ENCODE data around the gene EGF.
A peak's percentile ranks its signal among the peaks of the same experiment; 100 is the strongest.
"Not testable (repeated sequence)": the region's sequence is repeated elsewhere in the genome, so short reads cannot be mapped to it uniquely, and the experiment has no call there.

EGF gene

DNA sequence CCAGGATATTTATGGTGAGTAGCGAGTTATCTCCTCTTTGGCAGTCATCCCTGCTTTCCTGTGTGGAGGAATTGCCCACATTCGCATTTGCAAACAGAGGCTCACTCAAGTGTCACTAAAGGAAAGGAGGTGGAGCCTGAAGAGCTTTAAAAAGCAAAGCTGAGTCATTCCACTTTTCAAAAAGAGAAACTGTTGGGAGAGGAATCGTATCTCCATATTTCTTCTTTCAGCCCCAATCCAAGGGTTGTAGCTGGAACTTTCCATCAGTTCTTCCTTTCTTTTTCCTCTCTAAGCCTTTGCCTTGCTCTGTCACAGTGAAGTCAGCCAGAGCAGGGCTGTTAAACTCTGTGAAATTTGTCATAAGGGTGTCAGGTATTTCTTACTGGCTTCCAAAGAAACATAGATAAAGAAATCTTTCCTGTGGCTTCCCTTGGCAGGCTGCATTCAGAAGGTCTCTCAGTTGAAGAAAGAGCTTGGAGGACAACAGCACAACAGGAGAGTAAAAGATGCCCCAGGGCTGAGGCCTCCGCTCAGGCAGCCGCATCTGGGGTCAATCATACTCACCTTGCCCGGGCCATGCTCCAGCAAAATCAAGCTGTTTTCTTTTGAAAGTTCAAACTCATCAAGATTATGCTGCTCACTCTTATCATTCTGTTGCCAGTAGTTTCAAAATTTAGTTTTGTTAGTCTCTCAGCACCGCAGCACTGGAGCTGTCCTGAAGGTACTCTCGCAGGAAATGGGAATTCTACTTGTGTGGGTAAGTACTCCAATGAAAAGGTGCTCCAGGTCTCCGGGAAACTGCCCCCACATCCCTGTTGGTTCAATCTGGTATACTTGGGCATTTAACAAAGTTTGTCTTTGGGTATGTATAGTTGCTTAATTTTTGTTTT is at the start of gene EGF:
TSS of gene EGF (plus strand) at position 178 of the 890 bp plus-strand sequence. CDS start at position 631, 453 bp downstream.
- peaks cover 39% of the 10 kb centered on the region for H3K4me1 ChIP-seq (ENCODE audit: insufficient read depth, low read length)
- no peaks in the 10 kb centered on the region for H3K9me3 ChIP-seq (ENCODE audit: insufficient read depth, low read depth, low read length)
- peak within 1 kb of the TSS; percentile 52; the same call in 1 of the 2 replicates for H3K9ac ChIP-seq (ENCODE audit: low read depth, low read length)
- H3K36me3 ChIP-seq (ENCODE audit: insufficient read depth, low read depth, low read length), result no peaks in the 10 kb centered on the region
- H3K27ac ChIP-seq (ENCODE audit: low read length), result peak within 1 kb of the TSS; percentile 16
- peak within 1 kb of the TSS; percentile 41 for H3K4me3 ChIP-seq (ENCODE audit: low read length)
- no peaks in the 10 kb centered on the region for H3K27me3 ChIP-seq (ENCODE audit: insufficient read depth, low read length)

DNA sequence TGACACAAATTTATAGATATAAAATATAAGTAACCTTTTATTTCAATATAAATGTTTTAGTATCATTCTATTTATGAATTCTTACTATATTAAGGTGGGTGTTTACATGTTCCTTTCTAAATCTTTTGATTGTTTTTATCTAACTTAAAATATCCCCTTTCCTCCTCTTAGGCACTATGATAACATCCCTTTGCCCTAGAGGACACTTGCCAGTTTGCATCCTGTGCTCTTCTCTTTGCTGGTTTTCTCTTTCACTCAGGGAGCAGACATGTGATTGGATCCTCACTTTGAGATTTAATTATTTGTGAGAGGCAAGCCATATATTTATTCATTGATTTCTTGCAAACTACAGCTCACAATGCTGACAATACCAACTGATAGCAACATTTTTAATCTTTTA is 48.5 kb upstream of the EGF start:
- Histone ChIP-seq H3K9ac (ENCODE audit: low read depth, low read length) (no peak overlapping the region), H3K36me3 (ENCODE audit: insufficient read depth, low read depth, low read length) (no peaks in the 10 kb centered on the region), H3K27me3 (ENCODE audit: insufficient read depth, low read length) (no peaks in the 10 kb centered on the region), H3K4me1 (ENCODE audit: insufficient read depth, low read length) (no peaks in the 10 kb centered on the region), H3K4me3 (ENCODE audit: low read length) (no peak overlapping the region), H3K27ac (ENCODE audit: low read length) (no peak overlapping the region), H3K9me3 (ENCODE audit: insufficient read depth, low read depth, low read length) (peaks cover 5% of the 10 kb centered on the region; the same call in 1 of the 2 replicates)

DNA sequence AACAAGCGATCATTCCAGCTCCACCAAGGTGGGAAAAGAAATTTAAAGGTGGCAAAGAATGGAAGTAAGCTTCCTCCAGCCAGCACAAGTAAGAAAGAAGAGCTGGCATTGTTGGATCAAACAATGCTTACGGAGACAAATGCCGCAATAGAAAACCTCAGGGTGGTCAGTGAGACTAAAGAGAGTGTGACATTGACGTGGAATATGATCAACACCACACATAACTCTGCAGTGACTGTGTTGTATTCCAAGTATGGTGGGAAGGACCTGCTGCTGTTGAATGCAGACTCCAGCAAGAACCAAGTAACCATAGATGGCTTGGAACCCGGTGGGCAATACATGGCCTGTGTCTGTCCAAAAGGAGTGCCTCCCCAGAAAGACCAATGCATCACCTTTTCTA is 42.6 kb upstream of the EGF start:
- Histone ChIP-seq H3K9me3 (ENCODE audit: insufficient read depth, low read depth, low read length) (no peaks in the 10 kb centered on the region), H3K4me1 (ENCODE audit: insufficient read depth, low read length) (no peaks in the 10 kb centered on the region), H3K9ac (ENCODE audit: low read depth, low read length) (no peak overlapping the region), H3K36me3 (ENCODE audit: insufficient read depth, low read depth, low read length) (no peaks in the 10 kb centered on the region), H3K27ac (ENCODE audit: low read length) (no peak overlapping the region), H3K4me3 (ENCODE audit: low read length) (no peak overlapping the region), H3K27me3 (ENCODE audit: insufficient read depth, low read length) (no peaks in the 10 kb centered on the region)

DNA sequence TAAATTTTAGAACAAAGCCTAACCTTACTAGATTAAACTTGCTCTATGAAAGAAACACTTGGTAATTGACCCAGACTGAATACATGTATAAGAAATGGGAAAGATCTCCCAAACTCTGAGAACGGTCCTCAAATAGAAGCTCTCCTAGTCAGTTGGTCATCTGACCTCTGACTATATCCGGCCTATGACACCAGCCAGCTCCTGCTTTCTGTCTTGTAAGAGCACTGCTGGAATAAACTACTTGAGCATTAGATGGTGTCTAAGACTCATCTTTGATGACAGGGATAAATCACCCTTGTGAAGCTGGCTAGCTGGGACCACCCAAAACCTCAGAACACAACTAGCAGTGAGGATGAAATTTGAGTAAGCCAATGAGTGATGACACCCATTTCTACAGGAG is 40.6 kb upstream of the EGF start:
- Histone ChIP-seq H3K27me3 (ENCODE audit: insufficient read depth, low read length) (no peaks in the 10 kb centered on the region), H3K27ac (ENCODE audit: low read length) (no peak overlapping the region), H3K4me1 (ENCODE audit: insufficient read depth, low read length) (no peaks in the 10 kb centered on the region), H3K4me3 (ENCODE audit: low read length) (no peak overlapping the region), H3K36me3 (ENCODE audit: insufficient read depth, low read depth, low read length) (no peaks in the 10 kb centered on the region), H3K9me3 (ENCODE audit: insufficient read depth, low read depth, low read length) (no peaks in the 10 kb centered on the region), H3K9ac (ENCODE audit: low read depth, low read length) (no peak overlapping the region)

DNA sequence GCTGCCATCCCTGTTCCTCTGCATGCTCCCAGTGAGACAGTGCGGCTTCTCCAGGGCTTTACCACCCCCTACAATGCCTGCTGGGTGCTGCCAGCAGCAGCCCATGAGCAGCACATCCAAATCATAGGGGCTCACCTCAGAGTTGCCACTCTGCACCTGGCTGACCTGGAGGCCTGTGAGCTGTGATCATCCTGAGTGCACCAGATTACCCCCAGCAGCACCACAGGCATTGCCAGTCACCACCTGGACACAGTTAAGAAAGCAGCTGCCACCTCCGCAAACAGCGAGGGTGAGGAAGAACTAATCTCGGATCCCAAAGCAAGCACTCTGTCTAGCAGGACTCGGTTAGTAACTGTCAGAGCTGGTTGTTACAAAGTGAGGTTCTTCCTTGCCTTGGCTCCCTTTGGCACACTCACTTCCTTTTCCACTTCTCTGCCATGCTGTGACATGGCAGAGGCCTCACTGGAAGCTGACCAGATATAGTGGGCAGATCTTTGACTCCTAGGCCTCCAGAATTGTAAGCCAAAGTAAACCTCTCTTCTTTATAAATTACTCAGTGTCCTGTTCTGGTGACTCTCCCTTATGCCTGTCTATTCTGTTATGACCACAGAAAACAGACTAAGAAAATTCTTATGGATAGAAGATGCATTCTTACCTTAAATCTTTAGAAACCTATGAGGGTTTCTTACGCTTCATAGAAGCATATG is 39.6 kb upstream of the EGF start:
- Histone ChIP-seq H3K27me3 (ENCODE audit: insufficient read depth, low read length) (no peaks in the 10 kb centered on the region), H3K27ac (ENCODE audit: low read length) (no peak overlapping the region), H3K36me3 (ENCODE audit: insufficient read depth, low read depth, low read length) (no peaks in the 10 kb centered on the region), H3K4me3 (ENCODE audit: low read length) (no peak overlapping the region), H3K4me1 (ENCODE audit: insufficient read depth, low read length) (no peaks in the 10 kb centered on the region), H3K9me3 (ENCODE audit: insufficient read depth, low read depth, low read length) (no peaks in the 10 kb centered on the region), H3K9ac (ENCODE audit: low read depth, low read length) (no peak overlapping the region)

DNA sequence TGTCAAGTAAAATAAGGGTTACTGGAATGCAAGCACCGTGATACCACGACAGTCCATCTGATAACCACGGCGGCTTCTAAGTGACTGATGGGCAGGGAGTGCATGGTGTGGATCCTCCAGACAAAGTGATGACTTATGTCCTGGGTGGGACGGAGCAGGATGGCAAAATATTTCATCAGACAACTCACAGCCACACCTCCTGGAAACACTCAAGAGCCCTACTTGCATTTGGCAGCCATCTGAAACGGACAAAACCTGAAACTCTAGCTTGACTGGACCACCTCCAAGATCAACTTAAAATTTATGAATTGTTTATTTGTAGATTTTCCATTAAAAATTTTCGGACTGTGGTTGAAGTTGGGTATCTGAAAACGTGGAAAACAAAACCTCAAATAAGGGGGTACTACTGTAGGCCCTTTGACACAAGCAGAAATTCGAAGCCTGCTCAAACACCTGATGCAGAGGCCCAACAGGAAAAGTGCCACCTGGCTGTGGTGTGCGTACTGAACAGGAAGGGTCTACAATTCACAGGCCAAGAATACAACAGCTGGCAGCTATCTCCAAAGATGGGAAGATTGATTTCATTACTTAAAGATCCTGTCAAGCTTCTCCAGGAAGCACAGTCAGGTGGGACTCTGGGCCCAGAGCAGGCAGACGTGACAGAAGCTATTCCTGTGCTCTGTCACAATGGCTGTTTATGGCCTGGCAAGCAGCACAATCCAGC is 38.7 kb upstream of the EGF start:
- no peak overlapping the region for H3K4me3 ChIP-seq (ENCODE audit: low read length)
- H3K4me1 ChIP-seq (ENCODE audit: insufficient read depth, low read length), result no peaks in the 10 kb centered on the region
- H3K9me3 ChIP-seq (ENCODE audit: insufficient read depth, low read depth, low read length), result no peaks in the 10 kb centered on the region
- H3K36me3 ChIP-seq (ENCODE audit: insufficient read depth, low read depth, low read length), result no peaks in the 10 kb centered on the region
- H3K9ac ChIP-seq (ENCODE audit: low read depth, low read length), result no peak overlapping the region
- no peaks in the 10 kb centered on the region for H3K27me3 ChIP-seq (ENCODE audit: insufficient read depth, low read length)
- no peak overlapping the region for H3K27ac ChIP-seq (ENCODE audit: low read length)

DNA sequence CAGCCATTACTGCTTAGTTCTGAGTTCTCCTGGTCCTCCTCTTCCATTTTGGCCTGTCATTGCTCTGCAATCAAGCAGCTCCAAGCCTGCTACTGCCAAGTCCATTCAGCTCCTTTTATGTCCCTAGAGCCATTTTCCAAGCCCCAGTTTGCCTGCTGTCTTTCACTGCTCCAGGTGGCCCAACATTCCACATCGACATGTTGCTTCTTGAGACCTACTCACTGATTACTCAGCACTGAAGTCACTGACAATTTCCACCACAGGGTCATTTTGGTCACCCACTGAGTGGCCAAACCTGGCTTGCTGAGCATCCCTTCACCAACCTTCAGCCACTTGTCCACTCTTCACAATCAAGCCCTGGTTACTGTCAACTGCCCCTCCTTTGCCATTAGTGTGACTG is 37.6 kb upstream of the EGF start:
- Histone ChIP-seq H3K27ac (ENCODE audit: low read length) (no peak overlapping the region), H3K4me1 (ENCODE audit: insufficient read depth, low read length) (no peaks in the 10 kb centered on the region), H3K9me3 (ENCODE audit: insufficient read depth, low read depth, low read length) (no peaks in the 10 kb centered on the region), H3K4me3 (ENCODE audit: low read length) (no peak overlapping the region), H3K27me3 (ENCODE audit: insufficient read depth, low read length) (no peaks in the 10 kb centered on the region), H3K36me3 (ENCODE audit: insufficient read depth, low read depth, low read length) (no peaks in the 10 kb centered on the region), H3K9ac (ENCODE audit: low read depth, low read length) (no peak overlapping the region)

DNA sequence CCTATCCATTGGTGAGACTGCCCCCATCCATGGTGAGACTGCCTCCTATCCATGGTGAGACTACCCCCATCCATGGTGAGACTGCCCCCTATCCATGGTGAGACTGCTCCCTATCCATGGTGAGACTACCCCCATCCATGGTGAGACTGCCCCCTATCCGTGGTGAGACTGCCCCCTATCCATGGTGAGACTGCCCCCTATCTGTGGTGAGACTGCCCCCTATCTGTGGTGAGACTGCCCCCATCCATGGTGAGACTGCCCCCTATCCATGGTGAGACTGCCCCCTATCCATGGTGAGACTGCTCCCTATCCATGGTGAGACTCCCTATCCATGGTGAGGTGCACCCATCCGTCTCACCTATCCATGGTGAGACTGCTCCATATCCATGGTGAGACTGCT is 37.1 kb upstream of the EGF start:
- not testable (repeated sequence) for H3K4me1 ChIP-seq (ENCODE audit: insufficient read depth, low read length); H3K27ac ChIP-seq (ENCODE audit: low read length); H3K27me3 ChIP-seq (ENCODE audit: insufficient read depth, low read length); H3K4me3 ChIP-seq (ENCODE audit: low read length); H3K9me3 ChIP-seq (ENCODE audit: insufficient read depth, low read depth, low read length); H3K36me3 ChIP-seq (ENCODE audit: insufficient read depth, low read depth, low read length); H3K9ac ChIP-seq (ENCODE audit: low read depth, low read length)

DNA sequence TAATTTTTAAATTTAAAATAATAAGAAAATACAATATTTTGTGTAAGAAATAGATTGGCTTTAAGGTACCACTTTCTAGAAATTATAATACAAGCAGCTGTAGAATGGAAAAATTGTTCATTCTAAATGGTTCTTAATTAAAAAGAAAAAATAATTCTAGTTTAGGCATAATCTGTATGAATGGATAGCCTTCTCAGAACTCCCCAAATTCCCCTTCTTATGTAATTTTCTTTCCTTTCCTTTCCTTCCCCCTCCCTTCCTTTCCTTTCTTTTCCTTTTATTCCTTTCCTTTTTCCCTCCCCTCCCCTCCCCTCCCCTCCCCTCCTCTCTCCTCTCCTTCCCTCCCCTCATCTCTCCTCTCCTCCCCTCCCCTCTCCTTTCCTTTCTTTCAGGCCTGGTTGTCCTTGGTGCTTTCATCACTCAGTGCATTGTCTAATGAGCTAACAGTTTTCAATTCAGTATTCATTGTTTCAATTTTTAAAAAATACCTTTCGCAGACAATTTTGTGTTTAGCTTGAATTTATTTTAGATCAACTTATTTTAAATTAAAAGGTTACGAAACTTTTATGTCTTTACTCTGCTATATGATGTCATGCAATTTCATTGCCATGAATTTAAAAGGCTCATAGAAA is 35.9 kb upstream of the EGF start:
- no peaks in the 10 kb centered on the region for H3K4me1 ChIP-seq (ENCODE audit: insufficient read depth, low read length)
- H3K9me3 ChIP-seq (ENCODE audit: insufficient read depth, low read depth, low read length), result no peaks in the 10 kb centered on the region
- H3K27ac ChIP-seq (ENCODE audit: low read length), result no peak overlapping the region
- no peaks in the 10 kb centered on the region for H3K27me3 ChIP-seq (ENCODE audit: insufficient read depth, low read length)
- H3K36me3 ChIP-seq (ENCODE audit: insufficient read depth, low read depth, low read length), result no peaks in the 10 kb centered on the region
- H3K4me3 ChIP-seq (ENCODE audit: low read length), result no peak overlapping the region
- H3K9ac ChIP-seq (ENCODE audit: low read depth, low read length), result no peak overlapping the region

DNA sequence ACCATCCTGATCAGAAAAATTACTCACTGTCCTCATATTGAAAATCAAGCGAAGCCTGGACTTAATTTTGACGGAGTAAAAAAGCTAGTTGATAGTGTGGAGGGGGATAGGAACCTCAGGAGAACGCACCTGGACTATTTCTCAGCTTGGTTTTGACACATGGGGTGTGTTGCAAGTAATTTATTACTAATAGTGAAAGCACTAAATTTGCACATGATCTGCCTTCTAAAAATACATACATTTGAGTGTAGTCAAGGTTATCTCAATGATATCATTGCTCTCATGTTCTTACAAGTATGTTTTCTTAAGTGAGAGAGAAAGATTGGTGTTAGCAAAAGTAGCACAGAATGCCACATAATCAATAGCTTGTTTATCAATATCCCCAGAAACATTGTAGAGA is 35.3 kb upstream of the EGF start:
- no peaks in the 10 kb centered on the region for H3K4me1 ChIP-seq (ENCODE audit: insufficient read depth, low read length)
- no peaks in the 10 kb centered on the region for H3K36me3 ChIP-seq (ENCODE audit: insufficient read depth, low read depth, low read length)
- no peak overlapping the region for H3K9ac ChIP-seq (ENCODE audit: low read depth, low read length)
- no peak overlapping the region for H3K4me3 ChIP-seq (ENCODE audit: low read length)
- H3K27me3 ChIP-seq (ENCODE audit: insufficient read depth, low read length), result no peaks in the 10 kb centered on the region
- no peak overlapping the region for H3K27ac ChIP-seq (ENCODE audit: low read length)
- no peaks in the 10 kb centered on the region for H3K9me3 ChIP-seq (ENCODE audit: insufficient read depth, low read depth, low read length)

DNA sequence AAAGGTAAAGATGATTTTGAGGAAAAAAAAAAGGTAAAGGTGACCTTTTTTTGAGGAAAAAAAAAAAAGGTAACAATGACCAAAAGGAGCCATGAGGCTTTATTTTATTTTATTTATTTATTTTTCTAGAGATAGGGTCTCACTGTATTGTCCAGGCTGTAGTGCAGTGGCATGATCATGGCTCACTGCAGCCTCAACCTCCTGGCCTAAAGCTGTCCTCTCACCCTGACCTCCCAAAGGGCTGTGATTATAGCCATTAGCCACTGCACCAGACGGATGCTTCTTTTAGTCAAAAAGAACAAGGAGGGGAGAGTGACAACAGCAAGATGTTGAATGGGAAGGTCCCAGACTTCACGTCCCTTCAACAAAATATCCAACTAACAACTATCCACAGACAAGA is 34.3 kb upstream of the EGF start:
- Histone ChIP-seq H3K9me3 (ENCODE audit: insufficient read depth, low read depth, low read length) (no peaks in the 10 kb centered on the region), H3K4me1 (ENCODE audit: insufficient read depth, low read length) (no peaks in the 10 kb centered on the region), H3K9ac (ENCODE audit: low read depth, low read length) (no peak overlapping the region), H3K36me3 (ENCODE audit: insufficient read depth, low read depth, low read length) (no peaks in the 10 kb centered on the region), H3K27me3 (ENCODE audit: insufficient read depth, low read length) (no peaks in the 10 kb centered on the region), H3K27ac (ENCODE audit: low read length) (no peak overlapping the region), H3K4me3 (ENCODE audit: low read length) (no peak overlapping the region)
